Glomerular endothelial cell (primary cell): ENCODE measurements around the gene P2RX4. TPM values are rescaled to one million over a fixed set of nuclear protein-coding genes. Genes with fewer than 3 reads are reported as not detected.
"Not testable (repeated sequence)": the region's sequence is repeated elsewhere in the genome, so short reads cannot be mapped to it uniquely, and the experiment has no call there.

Source experiments
- DNase-seq: peaks from one replicate; pipeline ENCODE4 v3.0.0-alpha.2; 2011; ENCODE audit warnings: low read depth, low spot score; ENCODE audit errors: extremely low read depth
- total RNA-seq: library from RNA; depleted of rRNA; stranded (reverse); fragments of >200 nt; gene quantifications from 2 replicates; pipeline ENCODE4 v1.2.3, GENCODE V29; 2015

P2RX4 gene
- total RNA-seq, 1 donor from 2014 or later = 204 TPM

GRCh38 chr12:121240484-121241101, 30.7 kb downstream of the P2RX4 start:
- DNase-seq = no peak

GRCh38 chr12:121241156-121241970, 31.4 kb downstream of the P2RX4 start:
- DNase-seq = no peak

GRCh38 chr12:121245031-121245430, 35.1 kb downstream of the P2RX4 start:
- no peak for DNase-seq

- no peak for DNase-seq
Measured at GRCh38 chr12:121245951-121246350, 36.0 kb downstream of the P2RX4 start.

GRCh38 chr12:121246893-121247557, 37.1 kb downstream of the P2RX4 start:
- DNase-seq = no peak

- no peak for DNase-seq
Measured at GRCh38 chr12:121248622-121249021, 38.7 kb downstream of the P2RX4 start.

GRCh38 chr12:121250359-121250758, 40.4 kb downstream of the P2RX4 start:
- no peak for DNase-seq

GRCh38 chr12:121251838-121252237, 41.9 kb downstream of the P2RX4 start:
- no peak for DNase-seq

- DNase-seq = no peak
Measured at GRCh38 chr12:121252712-121253345, 42.9 kb downstream of the P2RX4 start.

GRCh38 chr12:121253638-121254335, 43.9 kb downstream of the P2RX4 start:
- no peak for DNase-seq

GRCh38 chr12:121255433-121255832, 45.5 kb downstream of the P2RX4 start:
- DNase-seq = no peak

GRCh38 chr12:121257704-121258449, 47.9 kb downstream of the P2RX4 start:
- not testable (repeated sequence) for DNase-seq

GRCh38 chr12:121259074-121259473, 49.1 kb downstream of the P2RX4 start:
- DNase-seq = no peak

GRCh38 chr12:121260091-121260490, 50.2 kb downstream of the P2RX4 start:
- no peak for DNase-seq

- no peak for DNase-seq
Measured at GRCh38 chr12:121261398-121261797, 51.5 kb downstream of the P2RX4 start.

- DNase-seq = no peak
Measured at GRCh38 chr12:121263206-121263935, 53.4 kb downstream of the P2RX4 start.

- DNase-seq = no peak
Measured at GRCh38 chr12:121264135-121264534, 54.2 kb downstream of the P2RX4 start.

- no peak for DNase-seq
Measured at GRCh38 chr12:121264951-121265515, 55.1 kb downstream of the P2RX4 start.

GRCh38 chr12:121267822-121268221, 57.9 kb downstream of the P2RX4 start:
- no peak for DNase-seq
